IPS-15b (cell line): ENCODE results near the gene ANKDD1B.
"Not testable (repeated sequence)": the region's sequence is repeated elsewhere in the genome, so short reads cannot be mapped to it uniquely, and the experiment has no call there.

Source experiments
- H3K27me3 ChIP-seq: one replicate; pipeline ENCODE4 v1.6.1; 2013; ENCODE audit warnings: low read length; ENCODE audit not compliant: control insufficient read depth, insufficient read depth
- H3K36me3 ChIP-seq: one replicate; pipeline ENCODE4 v1.6.1; 2013; ENCODE audit warnings: low read length; ENCODE audit not compliant: control insufficient read depth, insufficient read depth
- H3K4me1 ChIP-seq: one replicate; pipeline ENCODE4 v1.6.1; 2013; ENCODE audit warnings: mild to moderate bottlenecking, low read length; ENCODE audit not compliant: control insufficient read depth, insufficient read depth
- H3K4me3 ChIP-seq: one replicate; pipeline ENCODE4 v1.5.1; 2013; ENCODE audit warnings: low read depth, low read length
- H3K9ac ChIP-seq: one replicate; pipeline ENCODE4 v1.6.1; 2013; ENCODE audit warnings: low read depth, mild to moderate bottlenecking, low read length
- H3K9me3 ChIP-seq: one replicate; pipeline ENCODE4 v1.6.1; 2013; ENCODE audit warnings: mild to moderate bottlenecking, low read length; ENCODE audit not compliant: control insufficient read depth, insufficient read depth

ANKDD1B gene

GRCh38 chr5:75601996-75602395 is 9.3 kb upstream of the ANKDD1B start:
- no peak overlapping the region for H3K4me3 ChIP-seq
- no peak overlapping the region for H3K9ac ChIP-seq
- no peaks in the 10 kb centered on the region for H3K9me3 ChIP-seq
- H3K4me1 ChIP-seq, result peaks cover 9% of the 10 kb centered on the region
- no peaks in the 10 kb centered on the region for H3K27me3 ChIP-seq
- no peaks in the 10 kb centered on the region for H3K36me3 ChIP-seq

GRCh38 chr5:75603371-75603770 is 7.9 kb upstream of the ANKDD1B start:
- H3K9me3 ChIP-seq, result no peaks in the 10 kb centered on the region
- H3K9ac ChIP-seq, result no peak overlapping the region
- no peak overlapping the region for H3K4me3 ChIP-seq
- H3K27me3 ChIP-seq, result no peaks in the 10 kb centered on the region
- H3K4me1 ChIP-seq, result peaks cover 9% of the 10 kb centered on the region
- H3K36me3 ChIP-seq, result no peaks in the 10 kb centered on the region

GRCh38 chr5:75603821-75604220 is 7.4 kb upstream of the ANKDD1B start:
- Histone ChIP-seq H3K9me3 (no peaks in the 10 kb centered on the region), H3K36me3 (no peaks in the 10 kb centered on the region), H3K27me3 (no peaks in the 10 kb centered on the region), H3K4me1 (peaks cover 9% of the 10 kb centered on the region), H3K9ac (no peak overlapping the region), H3K4me3 (no peak overlapping the region)

- H3K9ac ChIP-seq, H3K9me3 ChIP-seq, H3K4me3 ChIP-seq, H3K27me3 ChIP-seq, H3K36me3 ChIP-seq: not testable (repeated sequence)
- peaks cover 18% of the 10 kb centered on the region for H3K4me1 ChIP-seq
These were observed 3.9 kb upstream of the ANKDD1B start for GRCh38 chr5:75607341-75607740.

- Histone ChIP-seq H3K9ac (no peak overlapping the region), H3K4me3 (no peak overlapping the region), H3K9me3 (no peaks in the 10 kb centered on the region), H3K27me3 (no peaks in the 10 kb centered on the region), H3K36me3 (no peaks in the 10 kb centered on the region), H3K4me1 (peaks cover 18% of the 10 kb centered on the region)
These were observed 2.4 kb upstream of the ANKDD1B start for GRCh38 chr5:75608870-75609269.

- H3K4me1 ChIP-seq, result peaks cover 17% of the 10 kb centered on the region
- no peak overlapping the region for H3K4me3 ChIP-seq
- H3K9me3 ChIP-seq, result no peaks in the 10 kb centered on the region
- no peak overlapping the region for H3K9ac ChIP-seq
- H3K27me3 ChIP-seq, result no peaks in the 10 kb centered on the region
- H3K36me3 ChIP-seq, result no peaks in the 10 kb centered on the region
These were observed 1.1 kb upstream of the ANKDD1B start for GRCh38 chr5:75610201-75610600.

GRCh38 chr5:75610859-75611310 is 368 bp upstream of the ANKDD1B start:
- H3K27me3 ChIP-seq, H3K9me3 ChIP-seq, H3K36me3 ChIP-seq: not testable (repeated sequence)
- Histone ChIP-seq H3K9ac (peak overlapping the region; percentile 55), H3K4me3 (peak overlapping the region; percentile 59), H3K4me1 (peaks cover 12% of the 10 kb centered on the region)

- Histone ChIP-seq H3K9ac (no peak overlapping the region), H3K4me3 (peak overlapping the region; percentile 59), H3K27me3 (no peaks in the 10 kb centered on the region), H3K4me1 (peaks cover 9% of the 10 kb centered on the region), H3K9me3 (no peaks in the 10 kb centered on the region), H3K36me3 (no peaks in the 10 kb centered on the region)
These were observed 945 bp downstream of the ANKDD1B start for GRCh38 chr5:75612226-75612569.

GRCh38 chr5:75612901-75613300 is 1.6 kb downstream of the ANKDD1B start:
- Histone ChIP-seq H3K9ac (no peak overlapping the region), H3K4me3 (no peak overlapping the region), H3K4me1 (peaks cover 9% of the 10 kb centered on the region)

GRCh38 chr5:75614176-75614575 is 2.9 kb downstream of the ANKDD1B start:
- Histone ChIP-seq H3K4me3 (no peak overlapping the region), H3K4me1 (peaks cover 9% of the 10 kb centered on the region)

More at GRCh38 chr5:75612901-75613300, 1.6 kb downstream of the ANKDD1B start:
- no peaks in the 10 kb centered on the region for H3K36me3 ChIP-seq
- no peaks in the 10 kb centered on the region for H3K9me3 ChIP-seq
- no peaks in the 10 kb centered on the region for H3K27me3 ChIP-seq

GRCh38 chr5:75616371-75616881 is 5.2 kb downstream of the ANKDD1B start:
- H3K9ac ChIP-seq, result no peak overlapping the region
- H3K27me3 ChIP-seq, result no peaks in the 10 kb centered on the region
- no peaks in the 10 kb centered on the region for H3K36me3 ChIP-seq
- peaks cover 3% of the 10 kb centered on the region for H3K4me1 ChIP-seq
- no peak overlapping the region for H3K4me3 ChIP-seq
- H3K9me3 ChIP-seq, result no peaks in the 10 kb centered on the region

More at GRCh38 chr5:75614176-75614575, 2.9 kb downstream of the ANKDD1B start:
- H3K9ac ChIP-seq, result no peak overlapping the region
- no peaks in the 10 kb centered on the region for H3K9me3 ChIP-seq
- no peaks in the 10 kb centered on the region for H3K36me3 ChIP-seq
- no peaks in the 10 kb centered on the region for H3K27me3 ChIP-seq

GRCh38 chr5:75616971-75617621 is 5.8 kb downstream of the ANKDD1B start:
- Histone ChIP-seq H3K36me3 (no peaks in the 10 kb centered on the region), H3K9ac (no peak overlapping the region), H3K27me3 (no peaks in the 10 kb centered on the region), H3K9me3 (no peaks in the 10 kb centered on the region), H3K4me3 (no peak overlapping the region), H3K4me1 (peaks cover 3% of the 10 kb centered on the region)
